HepG2 (cell line): ENCODE data around the gene GDF11. TPM values are rescaled to one million over a fixed set of nuclear protein-coding genes. Genes with fewer than 3 reads are reported as not detected.

Source experiments
- ATAC-seq: fragments of 200-7000 bp; cut with Tn5 transposase; 3 replicates; pipeline ENCODE4 v1.9.1; 2020; ENCODE audit warnings: mild to moderate bottlenecking, moderate library complexity
- BruUV-seq: library from RNA; stranded (reverse); fragments of 400-500 nt; replicated peaks from 2 replicates; lab custom pipeline; 2021; lab: Mats Ljungman, UMichigan
- CTCF ChIA-PET: fragments of 300-600 bp; formaldehyde crosslinking; extraction: SDS; loops from one replicate; lab custom pipeline; 2021; ENCODE audit warnings: low total read pairs, inconsistent platforms, low intra/inter-chr PET ratio; lab: Yijun Ruan, JAX
- POLR2A ChIA-PET: fragments of 350-600 bp; sonication (Branson Sonifier 250); formaldehyde crosslinking; loops from one replicate; lab custom pipeline; 2020; ENCODE audit warnings: antibody characterized with exemption, inconsistent platforms; lab: Yijun Ruan, JAX
- DNase-seq: peaks from one replicate; pipeline ENCODE4 v3.0.0-alpha.2; 2015; ENCODE audit warnings: low spot score
- FAIRE-seq: peaks from 3 replicates; lab custom pipeline; 2011; peaks lifted over from hg19 to GRCh38; lab: Jason Lieb, UNC
- H2AFZ ChIP-seq: one replicate; pipeline ENCODE4 v1.6.1; 2011; ENCODE audit warnings: low read length, inconsistent platforms
- H3K27ac ChIP-seq: fragments of 300-600 bp; 3 replicates; pipeline ENCODE4 v1.8.0; 2011; ENCODE audit warnings: mixed run types, mild to moderate bottlenecking, mixed read lengths, low read length, inconsistent platforms; ENCODE audit not compliant: insufficient read depth; ENCODE audit errors: extremely low read length
- H3K27me3 ChIP-seq, 2 experiments: fragments of 200-600 bp in 1 of 2; 2 replicates in 1 of 2; 3 replicates in 1 of 2; pipeline versions ENCODE4 v1.6.0 to v1.8.0; 2011; ENCODE audit warnings: low read length in 2 of 2, mild to moderate bottlenecking in 2 of 2, moderate library complexity in 2 of 2, inconsistent platforms in 1 of 2; ENCODE audit not compliant: insufficient read depth in 2 of 2, control insufficient read depth in 1 of 2
- H3K36me3 ChIP-seq, 2 experiments: fragments of 200-600 bp in 1 of 2; replicated peaks in 1 of 2; 2 replicates in 1 of 2; 3 replicates in 1 of 2; pipeline versions ENCODE4 v1.5.1 to v1.8.0; 2011; ENCODE audit warnings: low read length in 2 of 2, inconsistent platforms in 1 of 2; ENCODE audit not compliant: insufficient read depth in 2 of 2, control insufficient read depth in 1 of 2
- H3K4me1 ChIP-seq: 2 replicates; pipeline ENCODE4 v1.5.1; 2012; ENCODE audit warnings: low read length, inconsistent platforms; ENCODE audit not compliant: insufficient read depth
- H3K4me2 ChIP-seq: 2 replicates; pipeline ENCODE4 v1.6.0; 2011; ENCODE audit warnings: low read depth, low read length, inconsistent platforms
- H3K4me3 ChIP-seq, 3 experiments: fragments of 200-600 bp in 1 of 3; sonication (generic), shearing (Covaris generic) in 1 of 3; replicated peaks in 1 of 3; 2 replicates each; pipeline ENCODE4 v1.5.1; 2011 to 2016; ENCODE audit warnings: low read length in 3 of 3, inconsistent platforms in 2 of 3, low read depth in 2 of 3, mild to moderate bottlenecking in 2 of 3, control low read depth in 1 of 3, mixed read lengths in 1 of 3; ENCODE audit not compliant: insufficient read depth in 1 of 3
- H3K79me2 ChIP-seq: one replicate; pipeline ENCODE4 v1.6.1; 2011; ENCODE audit warnings: low read length, inconsistent platforms; ENCODE audit not compliant: insufficient read depth
- H3K9ac ChIP-seq: 2 replicates; pipeline ENCODE4 v1.6.0; 2011; ENCODE audit warnings: mild to moderate bottlenecking, low read depth, low read length, inconsistent platforms; ENCODE audit not compliant: insufficient read depth
- H3K9me3 ChIP-seq: 2 replicates; pipeline ENCODE4 v1.5.1; 2012; ENCODE audit warnings: mild to moderate bottlenecking, low read length
- H4K20me1 ChIP-seq: 2 replicates; pipeline ENCODE4 v1.6.0; 2011; ENCODE audit warnings: inconsistent platforms, mild to moderate bottlenecking, low read length, moderate library complexity; ENCODE audit not compliant: insufficient read depth
- ATF3 ChIP-seq: sonication (generic); formaldehyde crosslinking; IDR thresholded peaks from 2 replicates; pipeline ENCODE4 v1.4.0; 2020; ENCODE audit warnings: missing genetic modification reagents
- DR1 ChIP-seq: sonication (generic); formaldehyde crosslinking; IDR thresholded peaks from 2 replicates; pipeline ENCODE4 v1.8.0; 2021; ENCODE audit warnings: mild to moderate bottlenecking, missing genetic modification reagents, inconsistent platforms
- LBX2 ChIP-seq: sonication (generic); formaldehyde crosslinking; IDR thresholded peaks from 2 replicates; pipeline ENCODE4 v1.5.0; 2020; ENCODE audit warnings: missing genetic modification reagents, mild to moderate bottlenecking, borderline replicate concordance
- NBN ChIP-seq: fragments of 450-650 bp; conservative IDR thresholded peaks from 2 replicates; pipeline ENCODE4 v1.6.1; 2017
- PITX1 ChIP-seq: sonication (generic); formaldehyde crosslinking; IDR thresholded peaks from 2 replicates; pipeline ENCODE4 v1.5.1; 2020; ENCODE audit warnings: mild to moderate bottlenecking, missing genetic modification reagents
- PRDM4 ChIP-seq: sonication (generic); formaldehyde crosslinking; IDR thresholded peaks from 2 replicates; pipeline ENCODE4 v1.9.0; 2021; ENCODE audit warnings: missing genetic modification reagents, borderline replicate concordance
- RAD21 ChIP-seq: fragments of 450-650 bp; formaldehyde crosslinking; IDR thresholded peaks from 2 replicates; pipeline ENCODE4 v1.5.0; 2020; ENCODE audit warnings: mild to moderate bottlenecking
- SAFB2 ChIP-seq: sonication (generic); formaldehyde crosslinking; IDR thresholded peaks from 2 replicates; pipeline ENCODE4 v1.5.1; 2020; ENCODE audit warnings: missing genetic modification reagents, low read depth, mild to moderate bottlenecking, borderline replicate concordance
- U2AF1 ChIP-seq: fragments of 200-400 bp; formaldehyde crosslinking; optimal IDR thresholded peaks from 2 replicates; pipeline ENCODE3; 2017; ENCODE audit warnings: mild to moderate bottlenecking, low read depth, low read length
- ZBTB4 ChIP-seq: sonication (generic); formaldehyde crosslinking; IDR thresholded peaks from 2 replicates; pipeline ENCODE4 v1.4.0; 2020; ENCODE audit warnings: missing genetic modification reagents, mild to moderate bottlenecking, borderline replicate concordance
- ZBTB8A ChIP-seq: sonication (generic); formaldehyde crosslinking; IDR thresholded peaks from 2 replicates; pipeline ENCODE4 v1.4.0; 2020; ENCODE audit warnings: mild to moderate bottlenecking, low read depth, missing genetic modification reagents, borderline replicate concordance
- ZNF543 ChIP-seq: sonication (generic); formaldehyde crosslinking; IDR thresholded peaks from 2 replicates; pipeline ENCODE4 v1.4.0; 2020; ENCODE audit warnings: mild to moderate bottlenecking, missing genetic modification reagents
- ZNF674 ChIP-seq: sonication (generic); formaldehyde crosslinking; IDR thresholded peaks from 2 replicates; pipeline ENCODE4 v1.5.0; 2020; ENCODE audit warnings: low read depth, mild to moderate bottlenecking, missing genetic modification reagents
- ZSCAN21 ChIP-seq: sonication (generic); formaldehyde crosslinking; IDR thresholded peaks from 2 replicates; pipeline ENCODE4 v1.8.0; 2022; ENCODE audit warnings: mild to moderate bottlenecking, missing genetic modification reagents, moderate library complexity, borderline replicate concordance
- WGBS: methylation state at CpG from one replicate; pipeline ENCODE4 v1.1.6; 2017; ENCODE audit warnings: low lambda C conversion rate; 5-methylcytosine and 5-hydroxymethylcytosine counted together
- in situ Hi-C: cut with HindIII; loops from 2 replicates; pipeline ENCODE4 v1.10.0; 2017; ENCODE audit warnings: low pct_unique_long_range_greater_than_20kb; ENCODE audit not compliant: extremely low pct_ligation_motif_present
- intact Hi-C: fragments of 100-400 bp; cut with micrococcal nuclease; formaldehyde crosslinking; loops from one replicate; pipeline ENCODE4 v1.10.0; 2022; ENCODE audit not compliant: unreplicated experiment
- polyA plus RNA-seq, 8 experiments: library from polyadenylated mRNA; depleted of rRNA in 3 of 8; stranded (reverse) in 7 of 8; unstranded in 1 of 8; fragments of >200 nt; fragmentation: Illumina TruSeq in 4 of 8; extraction: Trizol in 4 of 8; gene quantifications; 2 replicates each; pipeline versions ENCODE4 v1.2.1 to v1.2.3, GENCODE V29; 2011 to 2016; ENCODE audit warnings: low read depth in 4 of 8, missing spikeins in 1 of 8, mixed read lengths in 1 of 8; ENCODE audit not compliant: insufficient read depth in 1 of 8
- total RNA-seq, 5 experiments: library from RNA; depleted of rRNA; stranded (reverse); fragments of >200 nt; fragmentation: Illumina TruSeq; extraction: Trizol; gene quantifications; 2 replicates each; pipeline ENCODE4 v1.2.3, GENCODE V29; 2016; ENCODE audit warnings: low read depth in 1 of 5

GDF11 gene
- total and polyA plus RNA-seq, 2 of the 13 experiments (the other 11 are each of a cell fraction or from before 2014, with no cell fraction given), result 0.63 to 1.5 TPM

GRCh38 chr12:55727643-55728185 lies 15.2 kb upstream of the GDF11 start (continued):
- no peak for TF ChIP-seq ATF3 (CRISPR knock-in tag)
- TF ChIP-seq RAD21, result no peak
- no peak for TF ChIP-seq ZNF674 (CRISPR knock-in tag)
- no peak for TF ChIP-seq ZBTB8A (CRISPR knock-in tag)

GRCh38 chr12:55728186-55728938 lies 14.6 kb upstream of the GDF11 start:
- Histone ChIP-seq H3K36me3 (peaks cover 10 to 25% of the 10 kb centered on the region in 2 experiments; a peak in 4 of 5 replicates), H3K4me2 (peak overlapping the region; percentile 98), H2AFZ (no peak overlapping the region), H3K79me2 (peaks cover 12% of the 10 kb centered on the region), H4K20me1 (0 out of 2 replicates have a peak, but pooled peaks cover 8% of the 10 kb centered on the region), H3K27ac (peak overlapping the region; percentile 79), H3K27me3 (no peaks in the 10 kb centered on the region; a peak in 1 of 5 replicates), H3K4me1 (peaks cover 46% of the 10 kb centered on the region), H3K9ac (peak overlapping the region; percentile 85), H3K4me3 (peak overlapping the region; percentile 84 to 89 (median 84)), H3K9me3 (no peaks in the 10 kb centered on the region)
- in situ Hi-C loops (no loop called here), intact Hi-C loops (loop anchor here (2.0 kb wide), 1 partner anchor 48 kb away; a partner anchor contains a TSS)
- no peak for DNase-seq
- ChIA-PET POLR2A (interaction anchor here (0.9 to 2.7 kb wide), 10 partner anchors 9 to 376 kb away, joined by 3 to 38 read pairs (median 14); partner anchors contain the start of genes BLOC1S1, DNAJC14, ORMDL2 and PA2G4), CTCF (no interaction called here)
- peak; percentile 32 for ATAC-seq
- 0% methylated on average over 17 of the region's 61 CpGs for WGBS
- BruUV-seq, result no TSS peak
- no peak for FAIRE-seq
- TF ChIP-seq DR1 (CRISPR knock-in tag), result no peak
- TF ChIP-seq ZBTB4 (CRISPR knock-in tag), result no peak
- no peak; the same call in 1 of the 2 replicates for TF ChIP-seq ZNF543 (CRISPR knock-in tag)
- TF ChIP-seq U2AF1, result no peak
- TF ChIP-seq PRDM4 (CRISPR knock-in tag), result no peak
- no peak for TF ChIP-seq LBX2
- TF ChIP-seq ZSCAN21, result no peak
- TF ChIP-seq SAFB2, result no peak
- no peak for TF ChIP-seq RAD21
- peak; percentile 23; the same call in 1 of the 2 replicates for TF ChIP-seq PITX1 (CRISPR knock-in tag)
- no peak for TF ChIP-seq NBN
